Measurements from ENCODE around the gene RBAK. TPM values are rescaled to one million over a fixed set of nuclear protein-coding genes. Genes with fewer than 3 reads are reported as not detected.

RBAK gene
- total and polyA plus RNA-seq, 2 of the 4 experiments (the other 2 are of a cell fraction), result 2.8 to 8.1 TPM

DNA sequence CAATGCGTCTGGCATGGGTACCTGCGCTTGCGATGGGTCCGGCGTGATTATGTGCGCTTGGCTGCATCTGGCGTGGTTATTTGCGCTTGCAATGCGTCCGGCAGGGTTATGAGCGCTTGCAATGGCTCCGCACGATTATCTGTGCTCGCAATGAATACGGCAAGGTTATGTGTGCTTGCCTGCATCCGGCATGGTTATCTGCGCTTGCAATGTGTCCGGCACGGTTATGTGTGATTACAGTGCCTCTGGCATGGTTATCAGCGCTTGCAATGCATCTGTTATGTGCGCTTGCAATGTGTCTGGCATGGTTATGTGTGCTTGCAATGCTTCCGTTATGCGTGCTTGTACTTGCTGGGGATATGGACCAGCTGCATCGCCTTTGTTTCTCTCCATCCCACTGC is 37.7 kb downstream of the RBAK start:
- ChIA-PET CTCF (no interaction called here), POLR2A (ENCODE audit: unreplicated experiment) (no interaction called here)
- Histone ChIP-seq H4K20me1 (ENCODE audit: insufficient read depth, low read length) (no peaks in the 10 kb centered on the region), H3K23ac (ENCODE audit: low read depth, low read length) (no peak overlapping the region), H3K9ac (ENCODE audit: low read depth, low read length) (no peak overlapping the region), H3K4me2 (ENCODE audit: low read depth, low read length) (no peak overlapping the region), H2AFZ (replicated peaks; ENCODE audit: low read length, poor library complexity) (peak overlapping the region; percentile 28), H3K4ac (ENCODE audit: low read depth, low read length) (no peak overlapping the region), H3K18ac (ENCODE audit: low read depth, low read length) (no peak overlapping the region), H3K79me1 (ENCODE audit: low read depth in 1 of 2, low read length in 2 of 2) (no peaks in the 10 kb centered on the region), H2BK20ac (ENCODE audit: low read depth, low read length) (no peak overlapping the region), H2AK5ac (ENCODE audit: low read depth, low read length) (no peak overlapping the region), H3K4me3 (ENCODE audit: insufficient read depth, low read depth, low read length) (no peak overlapping the region), H3K27me3 (ENCODE audit: control insufficient read depth, insufficient read depth, low read length) (peaks cover 7% of the 10 kb centered on the region; the same call in 1 of the 2 replicates), H3K9me3 (ENCODE audit: control insufficient read depth, insufficient read depth, low read length) (no peaks in the 10 kb centered on the region), H3K14ac (replicated peaks; ENCODE audit: low read depth, low read length) (no peak overlapping the region), H4K91ac (ENCODE audit: insufficient read depth, low read depth, low read length) (no peak overlapping the region), H3K27ac (ENCODE audit: insufficient read depth, low read length) (no peak overlapping the region), H2BK15ac (ENCODE audit: low read depth, low read length) (no peak overlapping the region), H3K4me1 (ENCODE audit: control insufficient read depth, insufficient read depth, low read length) (no peaks in the 10 kb centered on the region), H2BK5ac (ENCODE audit: low read depth, low read length, poor library complexity, severe bottlenecking) (no peak overlapping the region), H2BK120ac (ENCODE audit: low read depth, low read length) (no peak overlapping the region), H3K9me1 (ENCODE audit: insufficient read depth, low read length) (no peaks in the 10 kb centered on the region), H3K36me3 (ENCODE audit: control insufficient read depth, insufficient read depth, low read length) (no peaks in the 10 kb centered on the region), H4K8ac (ENCODE audit: low read depth in 2 of 2, low read length in 2 of 2) (no peak overlapping the region), H4K5ac (ENCODE audit: low read depth, low read length) (no peak overlapping the region), H3K56ac (ENCODE audit: extremely low read depth, insufficient read depth, low read length) (no peak overlapping the region), H2AK9ac (replicated peaks; ENCODE audit: low read depth, low read length, poor library complexity) (no peak overlapping the region)
- WGBS, 2 experiments (ENCODE audit: extremely low coverage in 2 of 2, insufficient read length in 1 of 2), result 52% methylated on average over 18 of the region's 24 CpGs; no CpG with 5 or more reads in 1 of the 2 experiments
- dilution Hi-C loops (cut with HindIII; ENCODE audit: low sequenced_read_pairs, unreplicated experiment) (no loop called here), intact Hi-C loops (cut with micrococcal nuclease) (no loop called here), in situ Hi-C loops (cut with MboI; ENCODE audit: low sequenced_read_pairs) (loop anchor here (25.0 kb wide), 1 partner anchor 471 kb away; no protein-coding TSS in a partner anchor)
- no peak for ATAC-seq (ENCODE audit: low read depth)
- no peak for TF ChIP-seq NFE2L2 (IDR thresholded peaks at IDR 0.05; ENCODE audit: low read depth, low read length)
- TF ChIP-seq RFX5 (IDR thresholded peaks at IDR 0.05; ENCODE audit: low read depth, low read length), result no peak
- DNase-seq, result no peak
- no TSS peak for BruUV-seq (replicated peaks)

All from IMR-90 (cell line).